ENCODE results near the gene DNAI1.

- no peak for TF ChIP-seq CTCF (IDR thresholded peaks at IDR 0.05; ENCODE audit: borderline replicate concordance, extremely low read depth, low read length, poor library complexity, severe bottlenecking)
- TF ChIP-seq EZH2 (IDR thresholded peaks at IDR 0.05; ENCODE audit: borderline replicate concordance, low read depth, low read length, severe bottlenecking) = no peak
Observed at GRCh38 chr9:34443533-34443932, 15.1 kb upstream of the DNAI1 start.

Data from DND-41 (cell line).